CD14-positive monocyte (primary cell): Measurements from ENCODE around the gene BSN. TPM values are rescaled to one million over a fixed set of nuclear protein-coding genes. Genes with fewer than 3 reads are reported as not detected.

Source experiments
- DNase-seq, 3 donors: peaks; one replicate each; pipeline ENCODE4 v3.0.0-alpha.2; 2011 to 2022
- H2AFZ ChIP-seq: 2 replicates; pipeline ENCODE4 v1.6.0; 2012; ENCODE audit warnings: mild to moderate bottlenecking, low read depth, low read length, inconsistent platforms; ENCODE audit not compliant: insufficient read depth, poor library complexity, severe bottlenecking
- H3K27ac ChIP-seq, 2 donors: 1 replicate in 1 of 2; 2 replicates in 1 of 2; pipeline ENCODE4 v1.5.1; 2012 to 2013; ENCODE audit warnings: low read length in 2 of 2, control low read depth in 1 of 2, inconsistent platforms in 1 of 2, low read depth in 1 of 2, mild to moderate bottlenecking in 1 of 2
- H3K27me3 ChIP-seq, 2 donors: one replicate each; pipeline versions ENCODE4 v1.6.0 to v1.6.1; 2011 to 2013; ENCODE audit warnings: low read length in 2 of 2; ENCODE audit not compliant: control insufficient read depth in 2 of 2, insufficient read depth in 2 of 2
- H3K36me3 ChIP-seq, 2 donors: replicated peaks in 1 of 2; 1 replicate in 1 of 2; 2 replicates in 1 of 2; pipeline versions ENCODE4 v1.5.1 to v1.6.1; 2012 to 2013; ENCODE audit warnings: low read length in 2 of 2, control low read depth in 1 of 2, inconsistent platforms in 1 of 2, mild to moderate bottlenecking in 1 of 2; ENCODE audit not compliant: insufficient read depth in 2 of 2, control insufficient read depth in 1 of 2
- H3K4me1 ChIP-seq, 2 donors: 1 replicate in 1 of 2; 2 replicates in 1 of 2; pipeline versions ENCODE4 v1.5.1 to v1.6.1; 2012 to 2013; ENCODE audit warnings: low read length in 2 of 2, control low read depth in 1 of 2, inconsistent platforms in 1 of 2, mild to moderate bottlenecking in 1 of 2, moderate library complexity in 1 of 2; ENCODE audit not compliant: insufficient read depth in 2 of 2, control insufficient read depth in 1 of 2
- H3K4me2 ChIP-seq: replicated peaks from 2 replicates; pipeline ENCODE3; 2012; ENCODE audit warnings: low read length, moderate library complexity, mild to moderate bottlenecking; ENCODE audit not compliant: poor library complexity, severe bottlenecking; ENCODE audit errors: extremely low read depth
- H3K4me3 ChIP-seq, 3 experiments: fragments of 200-600 bp in 1 of 3; sonication (generic) in 1 of 3; replicated peaks in 1 of 3; 1 replicate in 2 of 3; 2 replicates in 1 of 3; pipeline ENCODE4 v1.5.1; 2011 to 2013; ENCODE audit warnings: low read length in 3 of 3, mild to moderate bottlenecking in 3 of 3, control low read depth in 2 of 3, low read depth in 2 of 3, inconsistent platforms in 1 of 3, moderate library complexity in 1 of 3
- H3K79me2 ChIP-seq: 2 replicates; pipeline ENCODE4 v1.6.0; 2012; ENCODE audit warnings: mild to moderate bottlenecking, control low read depth, inconsistent platforms, low read length, moderate library complexity; ENCODE audit not compliant: insufficient read depth
- H3K9ac ChIP-seq: 2 replicates; pipeline ENCODE4 v1.6.0; 2017; ENCODE audit warnings: low read length, mild to moderate bottlenecking; ENCODE audit not compliant: insufficient read depth, poor library complexity, severe bottlenecking
- H3K9me3 ChIP-seq, 2 donors: replicated peaks in 1 of 2; 1 replicate in 1 of 2; 2 replicates in 1 of 2; pipeline versions ENCODE4 v1.5.1 to v1.6.1; 2012 to 2013; ENCODE audit warnings: low read length in 2 of 2, control low read depth in 1 of 2; ENCODE audit not compliant: control insufficient read depth in 1 of 2, insufficient read depth in 1 of 2
- H4K20me1 ChIP-seq: 2 replicates; pipeline ENCODE4 v1.6.0; 2012; ENCODE audit warnings: mild to moderate bottlenecking, low read length, control low read depth, moderate library complexity; ENCODE audit not compliant: insufficient read depth
- H3K27ac Mint-ChIP-seq, 7 donors: one replicate each; pipeline ENCODE4 v1.8.0; 2020; ENCODE audit warnings: mild to moderate bottlenecking in 7 of 7, mixed read lengths in 7 of 7, moderate library complexity in 6 of 7, inconsistent platforms in 2 of 7
- H3K27me3 Mint-ChIP-seq, 3 donors: one replicate each; pipeline ENCODE4 v1.8.0; 2021 to 2022; ENCODE audit warnings: low read depth in 3 of 3, mild to moderate bottlenecking in 3 of 3, mixed read lengths in 3 of 3, moderate library complexity in 3 of 3, inconsistent platforms in 1 of 3
- H3K36me3 Mint-ChIP-seq, 2 donors: one replicate each; pipeline ENCODE4 v1.8.0; 2020; ENCODE audit warnings: mixed read lengths in 2 of 2, inconsistent platforms in 1 of 2, mild to moderate bottlenecking in 1 of 2
- H3K4me1 Mint-ChIP-seq: one replicate; pipeline ENCODE4 v1.8.0; 2020; ENCODE audit warnings: mild to moderate bottlenecking, mixed read lengths
- H3K4me3 Mint-ChIP-seq, 2 donors: one replicate each; pipeline ENCODE4 v1.8.0; 2020; ENCODE audit warnings: mild to moderate bottlenecking in 2 of 2, mixed read lengths in 2 of 2, moderate library complexity in 1 of 2
- H3K9me3 Mint-ChIP-seq, 7 donors: one replicate each; pipeline ENCODE4 v1.8.0; 2020 to 2022; ENCODE audit warnings: mixed read lengths in 7 of 7, mild to moderate bottlenecking in 6 of 7, moderate library complexity in 6 of 7, inconsistent platforms in 2 of 7
- WGBS: methylation state at CpG from one replicate; pipeline ENCODE4 v1.1.5; 2013; ENCODE audit warnings: missing lambda C conversion rate; ENCODE audit not compliant: insufficient coverage; 5-methylcytosine and 5-hydroxymethylcytosine counted together
- intact Hi-C, 2 donors: fragments of 100-400 bp; cut with micrococcal nuclease; formaldehyde crosslinking; loops; one replicate each; pipeline versions ENCODE4 v1.15.0 to v1.15.1; 2023
- polyA plus RNA-seq, 3 donors: library from polyadenylated mRNA; depleted of rRNA in 1 of 3; unstranded in 2 of 3; stranded (reverse) in 1 of 3; fragments of 300-500 nt in 2 of 3; fragments of >200 nt in 1 of 3; fragmentation: Illumina TruSeq in 2 of 3; gene quantifications; 1 replicate in 2 of 3; 2 replicates in 1 of 3; pipeline ENCODE4 v1.2.3, GENCODE V29; 2012 to 2021
- TF ChIP-seq, protein P1 (sequence below): fragments of 200-600 bp; IDR thresholded peaks from one replicate; pipeline ENCODE4 v1.8.0; 2022; ENCODE audit warnings: antibody characterized with exemption, mild to moderate bottlenecking

BSN gene
- polyA plus RNA-seq, 3 donors = not detected

DNA sequence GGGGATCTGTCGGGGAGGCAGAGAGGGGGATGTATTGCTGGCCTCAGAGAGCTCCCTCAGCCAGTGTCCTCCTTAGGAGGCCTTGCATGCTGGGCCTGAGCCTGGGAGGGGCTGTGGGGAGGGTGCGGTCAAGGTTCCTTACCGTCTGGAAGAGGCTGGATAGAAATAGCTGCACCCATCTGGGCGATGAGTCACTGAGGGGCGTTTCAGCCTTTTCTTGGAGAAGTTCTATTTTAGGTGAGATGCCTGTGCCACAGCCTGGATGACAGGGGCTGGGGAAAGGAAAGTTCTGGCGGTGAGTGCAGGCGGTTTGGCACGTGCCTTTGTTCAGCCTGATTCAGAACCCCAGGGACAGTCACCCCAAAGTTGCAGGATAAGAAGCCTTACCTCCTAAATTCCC, 84.2 kb downstream of the BSN start:
- 40% methylated on average over 3 of the region's 8 CpGs for WGBS
- Mint-ChIP-seq H3K27ac (no peak overlapping the region), H3K9me3 (peaks cover 0 to 2% (median 0%) of the 10 kb centered on the region in 7 donors), H3K4me3 (no peak overlapping the region), H3K27me3 (peaks cover 4 to 9% (median 8%) of the 10 kb centered on the region in 3 donors), H3K4me1 (peaks cover 3% of the 10 kb centered on the region), H3K36me3 (no peaks in the 10 kb centered on the region)
- H4K20me1 ChIP-seq = no peaks in the 10 kb centered on the region
- H3K27ac ChIP-seq = no peak overlapping the region
- no peaks in the 10 kb centered on the region for H3K36me3 ChIP-seq
- H3K9me3 ChIP-seq = no peaks in the 10 kb centered on the region
- TF ChIP-seq, protein P1, sequence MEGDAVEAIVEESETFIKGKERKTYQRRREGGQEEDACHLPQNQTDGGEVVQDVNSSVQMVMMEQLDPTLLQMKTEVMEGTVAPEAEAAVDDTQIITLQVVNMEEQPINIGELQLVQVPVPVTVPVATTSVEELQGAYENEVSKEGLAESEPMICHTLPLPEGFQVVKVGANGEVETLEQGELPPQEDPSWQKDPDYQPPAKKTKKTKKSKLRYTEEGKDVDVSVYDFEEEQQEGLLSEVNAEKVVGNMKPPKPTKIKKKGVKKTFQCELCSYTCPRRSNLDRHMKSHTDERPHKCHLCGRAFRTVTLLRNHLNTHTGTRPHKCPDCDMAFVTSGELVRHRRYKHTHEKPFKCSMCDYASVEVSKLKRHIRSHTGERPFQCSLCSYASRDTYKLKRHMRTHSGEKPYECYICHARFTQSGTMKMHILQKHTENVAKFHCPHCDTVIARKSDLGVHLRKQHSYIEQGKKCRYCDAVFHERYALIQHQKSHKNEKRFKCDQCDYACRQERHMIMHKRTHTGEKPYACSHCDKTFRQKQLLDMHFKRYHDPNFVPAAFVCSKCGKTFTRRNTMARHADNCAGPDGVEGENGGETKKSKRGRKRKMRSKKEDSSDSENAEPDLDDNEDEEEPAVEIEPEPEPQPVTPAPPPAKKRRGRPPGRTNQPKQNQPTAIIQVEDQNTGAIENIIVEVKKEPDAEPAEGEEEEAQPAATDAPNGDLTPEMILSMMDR = no peak
- H3K4me2 ChIP-seq = no peak overlapping the region
- no peaks in the 10 kb centered on the region for H3K4me1 ChIP-seq
- no peak overlapping the region for H3K4me3 ChIP-seq
- no peak overlapping the region for H3K9ac ChIP-seq
- no peak for DNase-seq
- H3K79me2 ChIP-seq = no peaks in the 10 kb centered on the region
- no peaks in the 10 kb centered on the region for H3K27me3 ChIP-seq
- no peak overlapping the region for H2AFZ ChIP-seq
- intact Hi-C loops = no loop called here

DNA sequence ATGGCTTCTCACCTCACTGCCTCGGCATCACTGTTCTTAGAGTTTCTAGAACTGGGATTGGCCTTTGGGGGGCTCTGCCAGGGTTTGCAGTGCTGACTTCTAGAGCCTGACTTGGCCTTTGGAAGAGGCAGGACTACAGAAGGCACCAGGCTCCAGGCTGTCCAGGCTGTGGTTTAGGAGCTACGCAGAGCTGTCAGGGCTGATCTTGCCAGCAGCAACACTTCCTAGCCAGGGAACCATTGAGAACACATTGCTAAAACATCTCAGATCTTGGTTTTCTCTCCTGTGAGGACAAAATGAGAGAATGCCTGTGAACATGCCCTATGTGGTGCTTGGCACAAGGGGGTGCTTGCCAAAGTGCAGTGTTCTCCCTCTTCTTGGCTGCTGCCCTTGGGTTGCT, 85.3 kb downstream of the BSN start:
- Mint-ChIP-seq H3K9me3 (peaks cover 0 to 2% (median 0%) of the 10 kb centered on the region in 7 donors), H3K4me3 (no peak overlapping the region), H3K4me1 (peaks cover 3% of the 10 kb centered on the region), H3K27ac (no peak overlapping the region), H3K36me3 (no peaks in the 10 kb centered on the region), H3K27me3 (peaks cover 4 to 8% (median 4%) of the 10 kb centered on the region in 3 donors)
- Histone ChIP-seq H3K9me3 (no peaks in the 10 kb centered on the region), H3K4me1 (no peaks in the 10 kb centered on the region), H3K27ac (no peak overlapping the region), H3K36me3 (no peaks in the 10 kb centered on the region), H3K9ac (no peak overlapping the region), H3K27me3 (no peaks in the 10 kb centered on the region), H4K20me1 (no peaks in the 10 kb centered on the region), H3K4me3 (no peak overlapping the region), H3K79me2 (no peaks in the 10 kb centered on the region), H3K4me2 (no peak overlapping the region), H2AFZ (no peak overlapping the region)
- no peak for DNase-seq
- WGBS = 92% methylated on average over 2 of the region's 2 CpGs
- TF ChIP-seq, protein P1 = no peak
- intact Hi-C loops = no loop called here
